D721Med (cell line): Measurements from ENCODE around the gene SYNE3.

Experiments used
- DNase-seq: peaks from one replicate; pipeline ENCODE4 v3.0.0; 2011; ENCODE audit warnings: low spot score; ENCODE audit not compliant: insufficient read length
- FAIRE-seq: peaks from 2 replicates; lab custom pipeline; 2011; peaks lifted over from hg19 to GRCh38; lab: Jason Lieb, UNC
- TF ChIP-seq, protein P1 (sequence below): IDR thresholded peaks from 2 replicates; pipeline ENCODE4 v1.5.1; 2012; ENCODE audit warnings: mild to moderate bottlenecking, control low read depth; ENCODE audit not compliant: insufficient read depth; ENCODE audit errors: missing control alignments

SYNE3 gene

DNA sequence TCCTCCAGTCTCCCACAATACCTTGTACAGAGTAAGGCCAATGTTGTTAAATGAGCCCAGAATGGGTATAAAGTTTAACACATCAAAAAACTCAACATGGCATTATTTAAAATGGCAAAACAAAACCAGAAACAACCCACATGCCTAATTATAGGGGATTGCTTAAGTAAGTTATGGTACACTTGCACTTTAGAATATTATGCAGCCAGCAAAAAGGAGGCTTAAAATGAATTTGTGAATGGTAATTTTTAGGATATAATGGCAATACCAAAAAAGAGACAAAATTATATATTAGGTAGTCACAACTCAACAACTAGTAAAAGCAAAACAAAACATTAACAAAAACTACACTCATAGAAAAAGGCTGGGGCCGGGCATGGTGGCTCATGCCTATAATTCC, 39.7 kb downstream of the SYNE3 start:
- FAIRE-seq (no peak), DNase-seq (no peak)
- TF ChIP-seq, protein P1, sequence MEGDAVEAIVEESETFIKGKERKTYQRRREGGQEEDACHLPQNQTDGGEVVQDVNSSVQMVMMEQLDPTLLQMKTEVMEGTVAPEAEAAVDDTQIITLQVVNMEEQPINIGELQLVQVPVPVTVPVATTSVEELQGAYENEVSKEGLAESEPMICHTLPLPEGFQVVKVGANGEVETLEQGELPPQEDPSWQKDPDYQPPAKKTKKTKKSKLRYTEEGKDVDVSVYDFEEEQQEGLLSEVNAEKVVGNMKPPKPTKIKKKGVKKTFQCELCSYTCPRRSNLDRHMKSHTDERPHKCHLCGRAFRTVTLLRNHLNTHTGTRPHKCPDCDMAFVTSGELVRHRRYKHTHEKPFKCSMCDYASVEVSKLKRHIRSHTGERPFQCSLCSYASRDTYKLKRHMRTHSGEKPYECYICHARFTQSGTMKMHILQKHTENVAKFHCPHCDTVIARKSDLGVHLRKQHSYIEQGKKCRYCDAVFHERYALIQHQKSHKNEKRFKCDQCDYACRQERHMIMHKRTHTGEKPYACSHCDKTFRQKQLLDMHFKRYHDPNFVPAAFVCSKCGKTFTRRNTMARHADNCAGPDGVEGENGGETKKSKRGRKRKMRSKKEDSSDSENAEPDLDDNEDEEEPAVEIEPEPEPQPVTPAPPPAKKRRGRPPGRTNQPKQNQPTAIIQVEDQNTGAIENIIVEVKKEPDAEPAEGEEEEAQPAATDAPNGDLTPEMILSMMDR: no peak

DNA sequence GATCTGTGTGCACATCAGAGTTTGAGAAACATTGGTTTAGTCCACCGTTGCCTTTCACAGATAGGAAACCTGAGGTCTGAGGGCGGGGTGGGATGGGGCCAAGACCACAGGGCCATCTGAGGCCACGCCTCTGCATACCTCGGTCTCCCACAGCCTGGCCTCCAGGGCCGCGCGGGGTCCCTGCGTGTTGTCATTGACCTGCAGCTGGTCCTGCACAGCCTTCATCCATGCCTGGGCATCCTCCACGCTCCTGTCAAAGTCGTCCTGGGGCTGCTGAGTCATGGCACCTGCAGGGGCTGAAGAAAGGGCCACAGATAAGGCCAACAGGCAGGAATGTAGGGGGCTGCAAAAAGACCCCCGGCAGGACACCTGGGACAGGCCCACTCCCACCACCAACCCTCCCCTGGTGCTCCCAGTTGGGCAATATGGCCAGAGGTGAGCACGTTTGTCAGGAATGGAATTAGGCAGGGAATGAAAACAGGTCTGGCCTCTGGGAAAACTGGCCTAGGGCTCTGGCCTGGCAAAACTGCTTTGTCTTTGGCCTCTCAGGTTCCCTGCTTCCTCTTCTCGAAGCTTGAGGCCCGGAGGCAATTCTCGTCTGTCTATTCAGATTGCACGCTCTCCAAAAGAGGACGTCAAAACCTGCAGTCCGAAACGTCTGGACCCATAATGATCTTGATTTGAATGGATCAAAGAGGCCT, 40.8 kb downstream of the SYNE3 start:
- FAIRE-seq (no peak), DNase-seq (no peak)
- TF ChIP-seq, protein P1: no peak

DNA sequence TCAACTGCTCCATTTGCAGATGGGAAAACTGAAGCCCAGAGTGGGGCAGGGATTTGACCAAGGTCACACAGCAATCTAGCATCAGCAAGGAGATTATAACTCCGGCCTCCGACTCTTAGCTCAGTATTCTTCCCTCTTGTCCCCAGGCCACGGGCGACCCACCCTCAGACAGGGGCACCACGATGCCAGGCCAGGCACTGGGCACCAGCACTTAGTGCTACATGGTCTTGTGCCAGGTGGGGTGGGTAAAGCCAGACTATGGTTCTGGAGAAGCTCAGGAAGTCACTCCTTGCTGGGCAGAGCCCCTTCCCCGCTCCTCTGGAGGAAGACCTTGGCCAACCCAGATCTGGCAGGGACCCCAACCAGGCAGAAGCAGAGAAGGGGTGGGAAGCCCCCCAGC, 41.5 kb downstream of the SYNE3 start:
- TF ChIP-seq, protein P1: no peak
- no peak for FAIRE-seq
- DNase-seq: no peak

DNA sequence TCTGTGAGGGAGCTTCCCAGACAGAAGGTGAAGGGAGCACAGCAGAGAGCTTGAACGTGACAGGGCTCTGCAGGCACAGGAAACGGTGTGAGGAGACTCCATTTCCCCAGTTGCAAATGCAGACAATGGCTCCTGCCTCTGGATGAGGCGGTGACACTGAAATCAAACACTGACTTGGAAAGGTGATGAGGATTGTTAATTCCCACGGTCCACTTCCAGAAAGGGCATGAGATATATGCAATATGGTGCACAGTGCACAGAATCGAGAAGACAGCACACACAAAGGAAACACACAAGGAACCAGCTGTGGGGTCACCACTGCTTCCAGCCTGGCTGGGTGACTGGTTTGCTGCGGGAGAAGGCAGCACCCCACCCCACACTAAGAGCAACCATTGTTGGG, 42.0 kb downstream of the SYNE3 start:
- FAIRE-seq: no peak
- TF ChIP-seq, protein P1: no peak
- DNase-seq: no peak

DNA sequence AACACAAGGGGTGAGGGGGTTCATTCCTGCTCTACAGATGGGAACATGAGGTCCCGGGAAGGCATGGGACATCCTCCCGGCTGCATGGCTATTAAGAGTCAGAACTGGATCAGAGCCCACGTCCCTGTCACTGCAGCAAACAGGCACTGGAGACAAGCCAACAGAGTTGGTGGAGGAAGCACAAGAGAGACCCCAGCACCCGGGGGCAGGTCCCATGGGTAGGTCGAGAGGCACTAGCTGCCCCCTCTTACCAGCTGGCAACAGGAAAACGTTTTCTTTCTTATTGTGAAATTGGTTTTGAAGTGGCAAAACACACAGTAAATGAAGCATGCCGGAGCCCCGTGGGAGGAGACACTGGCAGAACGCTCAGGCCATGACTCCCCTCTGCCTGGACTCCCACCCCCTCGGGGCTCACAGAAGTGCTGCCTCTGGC, 43.6 kb downstream of the SYNE3 start:
- FAIRE-seq (no peak), DNase-seq (no peak)
- TF ChIP-seq, protein P1: no peak

DNA sequence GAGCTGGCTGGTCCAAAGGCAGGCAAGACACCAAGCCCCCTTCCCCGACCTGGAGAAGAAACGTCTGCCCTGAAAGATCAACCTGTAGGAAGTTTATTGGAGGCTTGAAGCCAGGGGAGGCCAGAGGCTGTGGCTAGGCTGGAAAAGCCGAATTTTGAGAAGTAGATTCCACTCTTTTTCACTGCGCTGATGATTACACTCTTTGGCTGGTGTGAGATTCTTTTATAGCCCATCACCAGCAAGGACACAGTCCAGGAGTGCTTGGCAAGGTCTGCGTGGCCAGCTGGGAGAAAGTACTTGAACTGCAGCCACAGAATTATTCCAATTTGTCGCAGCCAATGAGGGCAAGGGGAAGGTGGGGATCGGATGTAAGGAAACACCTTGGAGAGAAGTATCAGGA, 45.0 kb downstream of the SYNE3 start:
- FAIRE-seq (no peak), DNase-seq (no peak)
- TF ChIP-seq, protein P1: no peak

DNA sequence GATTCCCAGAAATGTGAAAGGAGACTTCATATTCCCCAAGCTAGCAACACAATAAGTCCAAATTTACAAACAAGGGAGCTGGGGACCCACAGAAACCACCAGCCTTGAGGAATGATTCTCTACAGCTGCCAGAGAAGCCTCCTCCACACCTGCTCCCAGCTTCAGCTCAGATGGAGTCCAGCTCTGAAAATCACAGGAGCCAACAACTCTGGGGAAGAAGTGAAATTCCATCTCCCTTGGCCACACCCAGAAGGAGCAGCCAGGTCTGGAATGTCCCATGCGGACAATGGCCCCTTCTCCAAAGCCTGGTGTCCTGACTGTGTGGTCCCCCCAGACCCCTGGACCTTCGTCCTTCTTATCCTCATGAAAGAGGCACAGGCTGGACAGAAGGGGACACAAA, 45.4 kb downstream of the SYNE3 start:
- FAIRE-seq: no peak
- no peak for DNase-seq
- TF ChIP-seq, protein P1: no peak
